IMR-90 (cell line): ENCODE results near the gene GALNT14. TPM values are rescaled to one million over a fixed set of nuclear protein-coding genes. Genes with fewer than 3 reads are reported as not detected.

ENCODE experiments used
- ATAC-seq: fragments of 200-7000 bp; cut with Tn5 transposase; 2 replicates; pipeline ENCODE4 v1.9.1; 2020; ENCODE audit warnings: low read depth, mild to moderate bottlenecking, moderate library complexity
- BruUV-seq: library from RNA; stranded (reverse); fragments of 400-500 nt; replicated peaks from 2 replicates; lab custom pipeline; 2021; lab: Mats Ljungman, UMichigan
- CTCF ChIA-PET: fragments of 300-600 bp; formaldehyde crosslinking; extraction: SDS; loops from one replicate; lab custom pipeline; 2021; ENCODE audit warnings: antibody characterized with exemption; lab: Yijun Ruan, JAX
- POLR2A ChIA-PET: fragments of 300-600 bp; sonication (Branson Sonifier 250); formaldehyde crosslinking; loops from one replicate; lab custom pipeline; 2022; ENCODE audit warnings: antibody characterized with exemption; ENCODE audit not compliant: unreplicated experiment; lab: Charles Lee
- DNase-seq: peaks from one replicate; pipeline ENCODE4 v3.0.0; 2013
- H2AFZ ChIP-seq: replicated peaks from 2 replicates; pipeline ENCODE3; 2013; ENCODE audit warnings: low read length, mild to moderate bottlenecking; ENCODE audit not compliant: poor library complexity
- H2AK5ac ChIP-seq: 2 replicates; pipeline ENCODE4 v1.6.1; 2013; ENCODE audit warnings: low read depth, low read length, inconsistent platforms
- H2AK9ac ChIP-seq: replicated peaks from 2 replicates; pipeline ENCODE3; 2013; ENCODE audit warnings: mild to moderate bottlenecking, low read depth, low read length, moderate library complexity; ENCODE audit not compliant: poor library complexity
- H2BK120ac ChIP-seq: 2 replicates; pipeline ENCODE4 v1.6.1; 2013; ENCODE audit warnings: low read depth, low read length, inconsistent platforms
- H2BK15ac ChIP-seq: 3 replicates; pipeline ENCODE4 v1.6.1; 2013; ENCODE audit warnings: low read depth, low read length, inconsistent platforms
- H2BK20ac ChIP-seq: 2 replicates; pipeline ENCODE4 v1.6.1; 2013; ENCODE audit warnings: low read depth, mild to moderate bottlenecking, inconsistent platforms, low read length, moderate library complexity
- H2BK5ac ChIP-seq: 2 replicates; pipeline ENCODE4 v1.6.1; 2013; ENCODE audit warnings: mild to moderate bottlenecking, low read depth, low read length, inconsistent platforms; ENCODE audit not compliant: poor library complexity, severe bottlenecking
- H3K14ac ChIP-seq: replicated peaks from 2 replicates; pipeline ENCODE4 v1.6.1; 2013; ENCODE audit warnings: low read depth, low read length, inconsistent platforms
- H3K18ac ChIP-seq: 2 replicates; pipeline ENCODE4 v1.6.1; 2013; ENCODE audit warnings: low read depth, low read length, control low read depth
- H3K23ac ChIP-seq: 2 replicates; pipeline ENCODE4 v1.6.1; 2013; ENCODE audit warnings: low read depth, low read length, inconsistent platforms
- H3K27ac ChIP-seq: 2 replicates; pipeline ENCODE4 v1.5.1; 2013; ENCODE audit warnings: mild to moderate bottlenecking, control low read depth, low read length; ENCODE audit not compliant: insufficient read depth
- H3K27me3 ChIP-seq: 2 replicates; pipeline ENCODE4 v1.6.1; 2013; ENCODE audit warnings: low read length; ENCODE audit not compliant: control insufficient read depth, insufficient read depth
- H3K36me3 ChIP-seq: 2 replicates; pipeline ENCODE4 v1.6.1; 2013; ENCODE audit warnings: low read length, mixed read lengths; ENCODE audit not compliant: control insufficient read depth, insufficient read depth
- H3K4ac ChIP-seq: 2 replicates; pipeline ENCODE4 v1.6.1; 2013; ENCODE audit warnings: low read depth, low read length, inconsistent platforms
- H3K4me1 ChIP-seq: 2 replicates; pipeline ENCODE4 v1.6.1; 2013; ENCODE audit warnings: low read length, mixed read lengths; ENCODE audit not compliant: control insufficient read depth, insufficient read depth
- H3K4me2 ChIP-seq: 2 replicates; pipeline ENCODE4 v1.6.1; 2013; ENCODE audit warnings: low read depth, mild to moderate bottlenecking, control low read depth, low read length, moderate library complexity
- H3K4me3 ChIP-seq: 2 replicates; pipeline ENCODE4 v1.5.1; 2013; ENCODE audit warnings: low read depth, mild to moderate bottlenecking, control low read depth, low read length, moderate library complexity; ENCODE audit not compliant: insufficient read depth
- H3K56ac ChIP-seq: 2 replicates; pipeline ENCODE4 v1.6.1; 2013; ENCODE audit warnings: low read length, inconsistent platforms; ENCODE audit not compliant: insufficient read depth; ENCODE audit errors: extremely low read depth
- H3K79me1 ChIP-seq, 2 experiments: 2 replicates each; pipeline ENCODE4 v1.6.1; 2013; ENCODE audit warnings: low read length in 2 of 2, inconsistent platforms in 1 of 2, low read depth in 1 of 2
- H3K9ac ChIP-seq: 2 replicates; pipeline ENCODE4 v1.6.1; 2013; ENCODE audit warnings: low read depth, low read length, control low read depth
- H3K9me1 ChIP-seq: 2 replicates; pipeline ENCODE4 v1.6.1; 2013; ENCODE audit warnings: low read length, inconsistent platforms; ENCODE audit not compliant: insufficient read depth
- H3K9me3 ChIP-seq: 2 replicates; pipeline ENCODE4 v1.6.1; 2013; ENCODE audit warnings: low read length; ENCODE audit not compliant: control insufficient read depth, insufficient read depth
- H4K20me1 ChIP-seq: 2 replicates; pipeline ENCODE4 v1.6.1; 2013; ENCODE audit warnings: low read length, inconsistent platforms; ENCODE audit not compliant: insufficient read depth
- H4K5ac ChIP-seq: 2 replicates; pipeline ENCODE4 v1.6.1; 2013; ENCODE audit warnings: mild to moderate bottlenecking, low read depth, low read length, control low read depth
- H4K8ac ChIP-seq, 2 experiments: 2 replicates each; pipeline ENCODE4 v1.6.1; 2013; ENCODE audit warnings: low read depth in 2 of 2, low read length in 2 of 2, control low read depth in 1 of 2, inconsistent platforms in 1 of 2
- H4K91ac ChIP-seq: 2 replicates; pipeline ENCODE4 v1.6.1; 2013; ENCODE audit warnings: low read depth, low read length, inconsistent platforms; ENCODE audit not compliant: insufficient read depth
- MAZ ChIP-seq: IDR thresholded peaks from 2 replicates; pipeline ENCODE4 v1.6.1; 2012; ENCODE audit warnings: low read depth, mild to moderate bottlenecking, low read length, improper control_type of control experiment, moderate library complexity, borderline replicate concordance
- RFX5 ChIP-seq: IDR thresholded peaks from 2 replicates; pipeline ENCODE4 v1.8.0; 2012; ENCODE audit warnings: low read depth, mild to moderate bottlenecking, low read length, moderate library complexity
- WGBS, 2 experiments: methylation state at CpG; one replicate each; pipeline versions ENCODE4 v1.1.5 to v1.1.7; 2013; ENCODE audit warnings: missing lambda C conversion rate in 2 of 2; ENCODE audit not compliant: insufficient read length in 1 of 2; ENCODE audit errors: extremely low coverage in 2 of 2; 5-methylcytosine and 5-hydroxymethylcytosine counted together
- dilution Hi-C: fragments of 300-500 bp; cut with HindIII; formaldehyde crosslinking; loops from one replicate; pipeline ENCODE4 v1.14.3; 2018; ENCODE audit warnings: low sequenced_read_pairs; ENCODE audit not compliant: unreplicated experiment
- in situ Hi-C: fragments of 300-500 bp; cut with MboI; formaldehyde crosslinking; loops from 3 replicates; pipeline ENCODE4 v1.14.3; 2019; ENCODE audit warnings: low sequenced_read_pairs, inconsistent platforms, mixed read lengths
- intact Hi-C: fragments of 100-400 bp; cut with micrococcal nuclease; formaldehyde crosslinking; loops from 2 replicates; pipeline ENCODE4 v1.10.0; 2022
- polyA plus RNA-seq, 3 experiments: library from polyadenylated mRNA; depleted of rRNA; stranded (reverse); fragments of >200 nt; gene quantifications; 2 replicates each; pipeline ENCODE4 v1.2.3, GENCODE V29; 2012; ENCODE audit warnings: low replicate concordance in 1 of 3
- total RNA-seq: library from RNA; depleted of rRNA; stranded (reverse); fragments of >200 nt; gene quantifications from 2 replicates; pipeline ENCODE4 v1.2.3, GENCODE V29; 2012

GALNT14 gene
- total and polyA plus RNA-seq, 2 of the 4 experiments (the other 2 are of a cell fraction): 0.15 to 0.18 TPM

DNA sequence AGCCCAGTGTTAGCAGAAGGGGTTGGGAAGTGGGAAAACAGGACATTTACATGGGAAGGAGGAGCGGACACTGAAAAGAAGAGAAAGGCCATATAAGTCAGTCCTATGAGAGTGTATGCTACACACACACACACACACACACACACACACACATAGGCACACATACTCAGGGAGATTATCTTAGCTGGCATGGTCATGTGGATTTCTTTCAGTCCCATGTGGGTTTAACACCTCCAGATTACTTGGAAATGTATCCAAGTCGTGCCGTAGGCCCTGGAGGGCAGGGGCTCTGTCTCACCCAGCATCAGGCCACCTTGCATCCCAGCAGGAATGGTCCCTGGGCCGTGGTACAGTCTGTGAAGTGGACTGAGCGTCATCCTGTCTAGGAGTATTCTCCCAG is 217.7 kb downstream of the GALNT14 start:
- BruUV-seq: no TSS peak

More for the DNA sequence above, 217.7 kb downstream of the GALNT14 start:
- Histone ChIP-seq H3K23ac (no peak overlapping the region), H2BK20ac (no peak overlapping the region), H3K18ac (no peak overlapping the region), H2BK15ac (no peak overlapping the region), H4K5ac (no peak overlapping the region), H3K9ac (no peak overlapping the region), H3K27ac (no peak overlapping the region), H3K4me2 (no peak overlapping the region), H2AK9ac (no peak overlapping the region), H3K4me3 (no peak overlapping the region), H4K91ac (no peak overlapping the region), H2BK5ac (no peak overlapping the region), H3K9me1 (no peaks in the 10 kb centered on the region), H2AK5ac (no peak overlapping the region), H4K8ac (no peak overlapping the region), H3K9me3 (no peaks in the 10 kb centered on the region), H4K20me1 (no peaks in the 10 kb centered on the region), H3K36me3 (no peaks in the 10 kb centered on the region), H3K4ac (no peak overlapping the region), H3K27me3 (no peaks in the 10 kb centered on the region), H3K4me1 (no peaks in the 10 kb centered on the region), H2AFZ (no peak overlapping the region), H3K79me1 (no peaks in the 10 kb centered on the region), H3K14ac (no peak overlapping the region), H2BK120ac (no peak overlapping the region), H3K56ac (no peak overlapping the region)
- ATAC-seq (no peak), DNase-seq (no peak)
- no CpG with 5 or more reads among the region's 5 CpGs for WGBS, 2 experiments
- dilution Hi-C loops: no loop called here
- no peak for TF ChIP-seq MAZ
- no peak for TF ChIP-seq RFX5
- intact Hi-C loops: no loop called here
- CTCF ChIA-PET: no interaction called here
- in situ Hi-C loops: no loop called here
- POLR2A ChIA-PET: no interaction called here
